HG03139 (cell line): Measurements from ENCODE around the gene PPP1R12C.
"Not testable (repeated sequence)": the region's sequence is repeated elsewhere in the genome, so short reads cannot be mapped to it uniquely, and the experiment has no call there.

Experiments used
- ATAC-seq: cut with Tn5 transposase; IDR thresholded peaks from one replicate; pipeline ENCODE4 v1.9.1; 2021; ENCODE audit not compliant: unreplicated experiment

The PPP1R12C gene

GRCh38 chr19:55116859-55117662 is at the start of gene PPP1R12C:
PPP1R12C (minus strand) TSS chr19:55117637; CDS start chr19:55117543, 94 bp downstream.
- peak; percentile 6 for ATAC-seq

GRCh38 chr19:55166530-55167268 is 49.3 kb upstream of the PPP1R12C start, which contains the start of gene DNAAF3:
DNAAF3 (minus strand) TSS chr19:55166613; CDS start chr19:55166413, 200 bp downstream.
- no peak for ATAC-seq

- ATAC-seq: no peak
Measured at GRCh38 chr19:55165952-55166529, 48.6 kb upstream of the PPP1R12C start.

GRCh38 chr19:55161571-55162322 is 44.3 kb upstream of the PPP1R12C start:
- ATAC-seq: no peak

GRCh38 chr19:55160986-55161365 is 43.5 kb upstream of the PPP1R12C start:
- ATAC-seq: no peak

GRCh38 chr19:55160128-55160985 is 42.9 kb upstream of the PPP1R12C start:
- ATAC-seq: peak; percentile 58

- no peak for ATAC-seq
Measured at GRCh38 chr19:55158848-55159749, 41.7 kb upstream of the PPP1R12C start.

- no peak for ATAC-seq
Measured at GRCh38 chr19:55158423-55158822, 41.0 kb upstream of the PPP1R12C start.

GRCh38 chr19:55157064-55157908 is 39.8 kb upstream of the PPP1R12C start, which contains the start of gene TNNI3:
TNNI3 (minus strand) TSS chr19:55157732; CDS start chr19:55157589, 143 bp downstream.
- no peak for ATAC-seq

- no peak for ATAC-seq
Measured at GRCh38 chr19:55156202-55157063, 39.0 kb upstream of the PPP1R12C start.

- not testable (repeated sequence) for ATAC-seq
Measured at GRCh38 chr19:55155784-55156183, 38.3 kb upstream of the PPP1R12C start.

- no peak for ATAC-seq
Measured at GRCh38 chr19:55153652-55154264, 36.3 kb upstream of the PPP1R12C start.

- no peak for ATAC-seq
Measured at GRCh38 chr19:55152017-55152416, 34.6 kb upstream of the PPP1R12C start.

- no peak for ATAC-seq
Measured at GRCh38 chr19:55149078-55150003, 31.9 kb upstream of the PPP1R12C start, which contains the start of gene TNNT1. TNNT1 (minus strand) TSS chr19:55149206; CDS start chr19:55147157, 2,049 bp downstream.

GRCh38 chr19:55147545-55148251 is 30.3 kb upstream of the PPP1R12C start:
- ATAC-seq: no peak
